GM12878 (cell line): Measurements from ENCODE around the gene PPIA.

ENCODE experiments used
- CTCF ChIP-seq, 3 experiments: IDR thresholded peaks in 2 of 3; conservative IDR thresholded peaks in 1 of 3; 2 replicates each; pipeline ENCODE4 v1.5.1; 2011; ENCODE audit warnings: low read depth in 3 of 3, low read length in 3 of 3, mild to moderate bottlenecking in 3 of 3, control low read depth in 2 of 3, moderate library complexity in 2 of 3, inconsistent platforms in 1 of 3, mixed read lengths in 1 of 3; ENCODE audit not compliant: control insufficient read depth in 2 of 3, insufficient read depth in 1 of 3; ENCODE audit errors: extremely low read depth in 1 of 3
- E4F1 ChIP-seq: fragments of 450-650 bp; IDR thresholded peaks from 2 replicates; pipeline ENCODE4 v1.6.1; 2018; ENCODE audit warnings: borderline replicate concordance, mild to moderate bottlenecking; ENCODE audit not compliant: partially characterized antibody
- EZH2 ChIP-seq: IDR thresholded peaks from 2 replicates; pipeline ENCODE4 v1.6.1; 2012; ENCODE audit warnings: low read depth, mild to moderate bottlenecking, control low read depth, inconsistent platforms, low read length, borderline replicate concordance; ENCODE audit not compliant: control insufficient read depth
- FOXM1 ChIP-seq: IDR thresholded peaks from 2 replicates; pipeline ENCODE4 v1.6.1; 2012; ENCODE audit warnings: low read depth, mild to moderate bottlenecking, inconsistent platforms, low read length, moderate library complexity
- NR2C2 ChIP-seq: IDR thresholded peaks from 2 replicates; pipeline ENCODE4 v1.6.1; 2011; ENCODE audit warnings: borderline replicate concordance, low read depth; ENCODE audit not compliant: control insufficient read depth, insufficient read length
- REST ChIP-seq: IDR thresholded peaks from 2 replicates; pipeline ENCODE4 v1.6.1; 2012; ENCODE audit warnings: mild to moderate bottlenecking, low read depth, low read length
- SPI1 ChIP-seq: IDR thresholded peaks from 2 replicates; pipeline ENCODE4 v1.6.1; 2011; ENCODE audit warnings: low read depth, mild to moderate bottlenecking, low read length, moderate library complexity, borderline replicate concordance; ENCODE audit not compliant: insufficient read depth

- TF ChIP-seq SPI1 (no peak), E4F1 (no peak), EZH2 (no peak), CTCF (IDR thresholded peaks at IDR 0.05 in 2 of 3, conservative IDR thresholded peaks at IDR 0.05 in 1 of 3; ENCODE audit: control insufficient read depth in 2 of 3, extremely low read depth in 1 of 3, insufficient read depth in 1 of 3, low read depth in 3 of 3, low read length in 3 of 3) (no peak), FOXM1 (no peak), NR2C2 (no peak), REST (no peak)
Observed at GRCh38 chr7:44759246-44759645, 37.2 kb upstream of the PPIA start.
